Measurements from ENCODE around the gene SDC4.

DNA sequence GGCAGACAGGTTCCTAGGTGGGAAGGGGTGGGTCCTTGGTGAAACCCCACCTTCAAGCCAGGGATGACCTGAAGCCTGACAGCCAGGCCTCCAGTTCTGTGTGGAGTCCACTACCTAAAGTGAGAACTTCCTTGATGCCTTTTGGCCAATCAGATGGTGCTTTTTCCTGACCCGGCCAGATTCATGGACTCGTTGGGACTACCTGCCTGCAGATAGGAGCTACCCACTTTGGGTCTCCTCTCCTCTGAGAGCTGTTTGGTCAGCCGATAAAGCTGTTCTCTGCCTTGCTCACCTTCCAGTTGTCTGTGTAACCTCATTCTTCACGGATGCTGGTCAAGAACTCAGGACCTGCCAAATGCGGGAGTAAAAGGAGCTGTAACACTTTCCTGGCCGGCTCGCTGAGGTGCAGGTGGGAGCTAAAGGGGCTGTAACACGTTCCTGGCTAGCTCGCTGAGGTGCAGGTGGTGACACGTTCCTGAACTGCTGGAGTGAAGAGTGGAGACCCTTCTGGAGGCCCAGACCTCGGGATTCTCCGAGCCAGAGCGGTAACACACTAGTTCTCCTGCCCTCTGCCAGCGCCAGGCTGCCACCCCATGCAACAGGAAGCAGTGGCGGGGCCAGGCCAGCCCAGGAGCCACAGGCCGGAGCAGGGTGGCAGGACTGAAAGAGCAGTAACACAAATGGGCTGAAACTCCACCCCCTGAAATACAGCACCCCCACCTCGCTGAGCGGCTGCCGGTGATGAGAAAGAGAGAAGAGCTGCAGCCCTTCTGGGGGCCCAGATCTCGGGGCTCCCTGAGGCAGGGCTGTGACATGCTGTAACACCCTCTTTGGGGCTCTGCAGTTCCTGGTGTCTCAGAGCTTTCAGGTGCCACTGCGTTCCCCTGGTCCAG lies 46.2 kb upstream of the SDC4 start:
- no peak for TF ChIP-seq POLR2A (IDR thresholded peaks at IDR 0.05; ENCODE audit: low read length)
- TF ChIP-seq GATA1 (IDR thresholded peaks at IDR 0.05; ENCODE audit: low read depth, low read length) = no peak

Measured in erythroblast (primary cell).